A673 (cell line): ENCODE measurements around the gene COQ5. TPM values are rescaled to one million over a fixed set of nuclear protein-coding genes. Genes with fewer than 3 reads are reported as not detected.

Experiments used
- BruUV-seq: library from RNA; stranded (reverse); fragments of 400-500 nt; replicated peaks from 2 replicates; lab custom pipeline; 2021; lab: Mats Ljungman, UMichigan
- CTCF ChIA-PET: fragments of 300-600 bp; sonication (Branson Sonifier 250); formaldehyde crosslinking; loops from one replicate; lab custom pipeline; 2022; ENCODE audit warnings: antibody characterized with exemption; lab: Charles Lee
- POLR2A ChIA-PET: fragments of 300-600 bp; sonication (Branson Sonifier 250); formaldehyde crosslinking; loops from one replicate; lab custom pipeline; 2022; ENCODE audit warnings: antibody characterized with exemption; ENCODE audit not compliant: low non-redundant PET; lab: Charles Lee
- DNase-seq: peaks from one replicate; pipeline ENCODE4 v3.0.0-alpha.2; 2015; ENCODE audit warnings: low spot score
- H3K27ac ChIP-seq: fragments of 200-600 bp; sonication (generic); 2 replicates; pipeline ENCODE4 v1.5.1; 2016; ENCODE audit warnings: mixed run types, low read depth, mild to moderate bottlenecking, mixed read lengths, antibody characterized with exemption, low read length; ENCODE audit not compliant: poor library complexity, severe bottlenecking
- H3K27me3 ChIP-seq: fragments of 200-600 bp; sonication (generic); replicated peaks from 2 replicates; pipeline ENCODE4 v1.6.1; 2017; ENCODE audit warnings: mixed run types, low read depth, mild to moderate bottlenecking, mixed read lengths, antibody characterized with exemption, low read length; ENCODE audit not compliant: insufficient read depth, poor library complexity
- H3K36me3 ChIP-seq: fragments of 200-600 bp; sonication (generic); 2 replicates; pipeline ENCODE4 v1.6.1; 2016; ENCODE audit warnings: mixed run types, mild to moderate bottlenecking, mixed read lengths, antibody characterized with exemption, low read length; ENCODE audit not compliant: insufficient read depth, poor library complexity, severe bottlenecking
- H3K4me1 ChIP-seq: fragments of 200-600 bp; sonication (generic); 2 replicates; pipeline ENCODE4 v1.6.1; 2017; ENCODE audit warnings: mixed run types, mild to moderate bottlenecking, mixed read lengths, antibody characterized with exemption, low read length; ENCODE audit not compliant: insufficient read depth, poor library complexity, severe bottlenecking
- H3K4me3 ChIP-seq: fragments of 200-600 bp; sonication (generic); 2 replicates; pipeline ENCODE4 v1.5.1; 2016; ENCODE audit warnings: low read depth, mixed run types, mild to moderate bottlenecking, mixed read lengths, low read length; ENCODE audit not compliant: poor library complexity, severe bottlenecking
- H3K9me3 ChIP-seq: fragments of 200-600 bp; sonication (generic); 2 replicates; pipeline ENCODE4 v1.6.1; 2016; ENCODE audit warnings: mixed run types, low read depth, mild to moderate bottlenecking, mixed read lengths, antibody characterized with exemption, low read length; ENCODE audit not compliant: poor library complexity, severe bottlenecking
- CTCF ChIP-seq: fragments of 300-800, 200-600 bp; sonication (generic); conservative IDR thresholded peaks from 2 replicates; pipeline ENCODE4 v1.5.1; 2017; ENCODE audit warnings: low read depth, mild to moderate bottlenecking, antibody characterized with exemption, low read length, moderate library complexity, mixed read lengths
- EZH2 ChIP-seq: fragments of 200-600 bp; sonication (generic); IDR thresholded peaks from 2 replicates; pipeline ENCODE4 v1.6.1; 2017; ENCODE audit warnings: borderline replicate concordance, low read depth, mild to moderate bottlenecking, mixed read lengths, antibody characterized with exemption, low read length; ENCODE audit not compliant: poor library complexity, severe bottlenecking
- intact Hi-C: fragments of 100-400 bp; cut with micrococcal nuclease; formaldehyde crosslinking; loops from one replicate; pipeline ENCODE4 v1.10.0; 2022; ENCODE audit not compliant: unreplicated experiment
- total RNA-seq: library from RNA; stranded (reverse); gene quantifications from 2 replicates; pipeline ENCODE4 v1.2.3, GENCODE V29; 2021

Gene COQ5
- total RNA-seq, 1 experiment from 2014 or later: 36.5 TPM

- peaks cover 16% of the 10 kb centered on the region for H3K36me3 ChIP-seq
- BruUV-seq: no TSS peak
- DNase-seq: no peak
- POLR2A ChIA-PET: no interaction called here
- no peak overlapping the region for H3K4me3 ChIP-seq
- intact Hi-C loops: no loop called here
- H3K4me1 ChIP-seq: no peaks in the 10 kb centered on the region
- H3K9me3 ChIP-seq: no peaks in the 10 kb centered on the region
- H3K27me3 ChIP-seq: no peaks in the 10 kb centered on the region
- TF ChIP-seq EZH2 (no peak), CTCF (no peak)
- CTCF ChIA-PET: interaction anchor here (0.7 kb wide), 1 partner anchor 1530 kb away, joined by 6 read pairs; no protein-coding TSS in a partner anchor
- no peak overlapping the region for H3K27ac ChIP-seq
These were observed 20.4 kb downstream of the COQ5 start for GRCh38 chr12:120508537-120508936.

GRCh38 chr12:120504587-120504986 is 24.4 kb downstream of the COQ5 start:
- BruUV-seq: no TSS peak
- Histone ChIP-seq H3K27ac (no peak overlapping the region), H3K27me3 (no peaks in the 10 kb centered on the region), H3K9me3 (no peaks in the 10 kb centered on the region), H3K4me1 (no peaks in the 10 kb centered on the region), H3K4me3 (no peak overlapping the region), H3K36me3 (peaks cover 27% of the 10 kb centered on the region)
- intact Hi-C loops: no loop called here
- DNase-seq: no peak
- TF ChIP-seq CTCF (no peak), EZH2 (no peak)
- POLR2A ChIA-PET: interaction anchor here (0.7 kb wide), 1 partner anchor 816 kb away, joined by 5 read pairs; no protein-coding TSS in a partner anchor
- CTCF ChIA-PET: no interaction called here

- Histone ChIP-seq H3K9me3 (no peaks in the 10 kb centered on the region), H3K36me3 (peaks cover 43% of the 10 kb centered on the region), H3K4me3 (no peak overlapping the region), H3K4me1 (peaks cover 9% of the 10 kb centered on the region), H3K27ac (no peak overlapping the region), H3K27me3 (no peaks in the 10 kb centered on the region)
- ChIA-PET POLR2A (no interaction called here), CTCF (no interaction called here)
- TF ChIP-seq CTCF: no peak
- TF ChIP-seq EZH2: no peak
- BruUV-seq: no TSS peak
- DNase-seq: no peak
- intact Hi-C loops: no loop called here
These were observed 28.4 kb downstream of the COQ5 start for GRCh38 chr12:120500581-120500980.
